GM18498 (cell line): ENCODE measurements around the gene TGFB1I1.
"Not testable (repeated sequence)": the region's sequence is repeated elsewhere in the genome, so short reads cannot be mapped to it uniquely, and the experiment has no call there.

Source experiments
- ATAC-seq: cut with Tn5 transposase; IDR thresholded peaks from one replicate; pipeline ENCODE4 v1.9.1; 2021; ENCODE audit warnings: mild to moderate bottlenecking, moderate library complexity; ENCODE audit not compliant: unreplicated experiment

The TGFB1I1 gene

DNA sequence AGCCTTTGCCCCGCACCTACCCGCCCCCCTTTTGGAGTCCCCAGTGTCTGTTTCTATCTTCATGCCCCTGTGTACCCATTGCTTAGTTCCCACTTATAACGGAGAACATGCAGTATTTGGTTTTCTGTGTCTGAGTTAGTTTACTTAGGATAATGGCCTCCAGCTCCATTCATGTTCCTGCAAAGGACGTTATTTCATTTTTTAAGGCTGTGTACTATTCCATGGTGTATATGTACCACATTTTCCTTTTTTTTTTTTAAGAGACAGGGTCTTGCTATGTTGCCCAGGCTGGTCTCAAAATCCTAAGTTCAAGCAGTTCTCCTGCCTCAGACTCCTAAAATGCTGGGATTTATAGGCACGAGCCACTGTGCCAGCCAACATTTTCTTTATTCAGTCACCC is 4.1 kb upstream of the TGFB1I1 start:
- ATAC-seq, result no peak

DNA sequence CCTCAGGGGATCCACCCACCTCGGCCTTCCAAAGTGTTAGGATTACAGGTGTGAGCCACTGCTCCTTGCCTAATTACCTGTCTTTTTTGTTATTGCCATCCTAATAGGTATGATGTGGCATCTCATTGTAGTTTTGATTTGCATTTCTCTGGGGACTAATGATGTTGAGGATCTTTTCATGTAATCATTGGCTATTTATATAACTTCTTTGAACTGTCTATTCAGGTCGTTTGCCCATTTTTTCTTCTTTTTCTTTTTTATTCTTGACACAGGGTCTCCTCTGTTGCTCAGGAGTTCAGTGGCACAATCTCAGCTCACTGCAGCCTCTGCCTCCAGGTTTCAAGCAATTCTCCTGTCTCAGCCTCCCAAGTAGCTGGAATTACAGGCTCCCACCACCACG is 1.3 kb upstream of the TGFB1I1 start:
- no peak for ATAC-seq

DNA sequence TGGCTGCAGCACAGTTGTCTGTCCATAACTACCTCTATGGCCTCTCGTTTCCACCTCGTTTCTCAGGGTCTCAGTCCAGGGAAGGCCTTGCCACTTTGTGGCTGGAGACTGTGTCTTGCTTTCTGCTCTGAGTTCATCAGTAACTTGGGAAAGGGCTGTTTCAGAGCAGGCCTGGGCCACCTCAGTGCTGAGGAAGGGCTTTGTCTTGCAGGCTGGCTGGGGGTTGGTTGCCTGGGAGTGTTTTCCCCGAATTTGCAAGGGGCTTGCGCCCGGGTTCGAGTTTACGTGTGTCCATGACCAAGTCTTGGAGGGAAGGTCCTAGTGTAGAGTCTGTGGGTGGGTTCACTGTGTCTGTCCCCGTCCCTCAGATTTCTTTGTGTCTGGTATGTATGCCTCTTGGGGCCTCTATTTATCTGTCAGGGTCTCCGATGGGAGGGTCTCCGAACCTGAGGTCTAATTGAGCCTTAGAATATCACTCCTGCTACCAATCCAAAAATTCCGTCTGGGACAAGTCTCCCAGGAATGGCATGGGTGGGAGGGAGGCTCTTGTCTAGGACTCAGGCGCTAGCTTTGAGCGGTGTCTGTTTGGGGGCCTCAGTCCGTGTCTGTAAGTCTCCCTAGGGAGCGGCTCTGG is 594 bp upstream of the TGFB1I1 start:
- ATAC-seq, result no peak

DNA sequence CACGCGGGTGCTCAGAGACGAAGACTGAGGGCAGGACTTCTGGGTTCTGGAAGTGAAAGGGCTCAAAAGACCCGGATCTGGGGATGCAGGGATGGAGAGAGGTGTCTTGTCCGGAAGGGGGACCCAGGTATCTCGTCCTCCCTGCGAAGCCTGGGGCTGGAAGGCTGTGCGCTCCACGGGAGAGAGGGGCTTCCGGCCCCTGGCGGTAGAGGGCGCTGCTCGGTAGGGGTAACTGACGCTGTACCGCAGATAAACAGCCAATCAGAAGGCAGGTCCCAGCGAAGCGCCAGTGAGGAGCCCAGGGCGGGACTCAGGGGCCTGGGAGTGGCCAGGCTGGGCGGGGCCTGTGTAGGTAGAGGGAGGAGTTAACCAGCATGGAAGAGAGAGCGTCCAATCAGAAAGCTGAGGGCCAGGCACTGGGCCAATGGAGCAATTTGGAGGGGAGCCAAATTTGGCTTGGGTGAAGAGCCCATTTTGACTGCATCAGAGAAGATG is 804 bp downstream of the TGFB1I1 start:
- ATAC-seq, result no peak

DNA sequence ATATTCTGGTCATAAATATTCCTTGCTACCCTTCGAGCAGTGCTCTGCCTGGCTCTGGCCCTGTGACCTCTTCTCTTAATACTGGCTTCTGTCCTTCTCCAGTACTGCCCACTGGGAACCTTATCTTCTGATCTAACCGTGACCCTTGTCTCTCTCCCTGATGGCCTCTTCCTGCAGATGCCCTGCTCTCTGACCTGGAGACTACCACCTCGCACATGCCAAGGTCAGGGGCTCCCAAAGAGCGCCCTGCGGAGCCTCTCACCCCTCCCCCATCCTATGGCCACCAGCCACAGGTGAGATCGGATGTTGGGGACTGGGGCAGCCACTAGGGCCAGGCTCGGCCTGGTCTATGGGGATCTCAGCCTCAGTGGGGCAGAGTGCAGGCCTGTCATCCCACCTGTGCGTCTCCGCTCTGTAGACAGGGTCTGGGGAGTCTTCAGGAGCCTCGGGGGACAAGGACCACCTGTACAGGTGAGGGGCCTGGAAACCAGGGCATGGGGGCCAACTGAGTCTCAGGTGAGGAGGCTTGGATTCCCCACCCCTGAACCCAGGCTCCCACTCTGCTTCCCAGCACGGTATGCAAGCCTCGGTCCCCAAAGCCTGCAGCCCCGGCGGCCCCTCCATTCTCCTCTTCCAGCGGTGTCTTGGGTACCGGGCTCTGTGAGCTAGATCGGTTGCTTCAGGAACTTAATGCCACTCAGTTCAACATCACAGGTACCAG is 1.5 kb downstream of the TGFB1I1 start:
- ATAC-seq, result no peak

DNA sequence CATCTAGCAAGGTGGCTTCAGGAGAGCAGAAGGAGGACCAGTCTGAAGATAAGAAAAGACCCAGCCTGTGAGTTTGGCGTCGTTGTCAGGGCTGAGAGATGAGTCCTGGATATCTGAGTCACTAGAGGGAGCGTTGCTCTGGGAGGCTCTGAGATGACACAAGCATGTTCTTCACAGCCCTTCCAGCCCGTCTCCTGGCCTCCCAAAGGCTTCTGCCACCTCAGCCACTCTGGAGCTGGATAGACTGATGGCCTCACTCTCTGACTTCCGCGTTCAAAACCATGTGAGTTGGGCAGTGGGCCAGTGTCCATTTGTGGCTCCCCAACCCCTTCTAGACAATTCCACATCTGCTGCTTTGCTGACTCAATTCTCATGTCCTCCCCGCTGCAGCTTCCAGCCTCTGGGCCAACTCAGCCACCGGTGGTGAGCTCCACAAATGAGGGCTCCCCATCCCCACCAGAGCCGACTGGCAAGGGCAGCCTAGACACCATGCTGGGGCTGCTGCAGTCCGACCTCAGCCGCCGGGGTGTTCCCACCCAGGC is 2.3 kb downstream of the TGFB1I1 start:
- no peak for ATAC-seq

DNA sequence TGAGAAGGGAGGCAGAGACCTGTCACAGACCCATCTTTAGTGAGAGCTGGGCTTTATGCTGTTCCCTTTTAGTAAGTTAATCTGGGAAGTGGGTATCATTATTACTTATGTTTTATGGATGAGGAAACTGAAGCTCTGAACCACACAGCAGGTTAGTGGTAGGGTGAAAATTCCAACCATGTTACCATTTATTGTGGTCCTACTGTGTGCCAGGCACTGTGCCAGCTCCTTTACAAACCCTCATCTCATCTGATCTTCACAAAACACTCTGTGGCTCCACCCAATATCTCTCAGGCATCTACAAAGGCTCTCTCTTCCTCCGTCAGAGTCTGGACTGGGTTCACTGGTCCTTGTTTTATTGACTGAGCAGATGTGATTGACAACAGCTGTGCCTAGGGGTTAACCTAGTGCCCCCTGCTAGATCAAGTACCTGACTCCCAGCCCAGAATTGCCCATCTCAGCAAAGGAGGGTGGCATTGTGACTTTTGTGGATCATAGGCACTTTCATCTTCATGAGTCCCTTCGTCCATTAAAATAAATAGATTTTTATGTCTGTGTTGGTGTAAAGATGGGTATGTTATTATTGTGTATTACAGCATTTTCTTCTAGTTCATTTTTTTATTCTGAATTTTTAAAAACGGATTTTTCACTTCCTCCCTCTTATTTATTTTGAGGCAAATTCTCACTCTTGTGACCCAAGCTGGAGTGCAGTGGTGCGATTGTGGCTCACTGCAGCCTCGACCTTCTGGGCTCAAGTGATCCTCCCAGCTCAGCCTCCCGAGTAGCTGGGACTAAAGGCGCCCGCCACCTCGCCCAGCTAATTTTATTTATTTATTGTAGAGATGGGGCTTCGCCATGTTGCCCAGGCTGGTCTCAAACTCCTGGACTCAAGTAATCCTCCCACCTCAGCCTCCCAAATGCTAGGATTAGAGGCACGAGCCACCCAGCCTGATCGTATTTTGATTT is 3.1 kb downstream of the TGFB1I1 start:
- no peak for ATAC-seq

DNA sequence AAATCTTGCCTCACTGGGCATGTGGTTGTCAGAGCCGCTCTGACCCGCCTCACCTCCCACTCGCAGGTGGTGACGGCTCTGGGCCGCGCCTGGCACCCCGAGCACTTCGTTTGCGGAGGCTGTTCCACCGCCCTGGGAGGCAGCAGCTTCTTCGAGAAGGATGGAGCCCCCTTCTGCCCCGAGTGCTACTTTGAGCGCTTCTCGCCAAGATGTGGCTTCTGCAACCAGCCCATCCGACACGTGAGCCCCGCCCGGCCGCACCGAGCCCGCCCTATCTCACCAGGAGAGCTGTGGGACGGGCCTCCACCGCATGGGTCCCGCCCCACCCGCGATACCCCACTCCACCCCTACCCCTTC is 4.0 kb downstream of the TGFB1I1 start:
- no peak for ATAC-seq

DNA sequence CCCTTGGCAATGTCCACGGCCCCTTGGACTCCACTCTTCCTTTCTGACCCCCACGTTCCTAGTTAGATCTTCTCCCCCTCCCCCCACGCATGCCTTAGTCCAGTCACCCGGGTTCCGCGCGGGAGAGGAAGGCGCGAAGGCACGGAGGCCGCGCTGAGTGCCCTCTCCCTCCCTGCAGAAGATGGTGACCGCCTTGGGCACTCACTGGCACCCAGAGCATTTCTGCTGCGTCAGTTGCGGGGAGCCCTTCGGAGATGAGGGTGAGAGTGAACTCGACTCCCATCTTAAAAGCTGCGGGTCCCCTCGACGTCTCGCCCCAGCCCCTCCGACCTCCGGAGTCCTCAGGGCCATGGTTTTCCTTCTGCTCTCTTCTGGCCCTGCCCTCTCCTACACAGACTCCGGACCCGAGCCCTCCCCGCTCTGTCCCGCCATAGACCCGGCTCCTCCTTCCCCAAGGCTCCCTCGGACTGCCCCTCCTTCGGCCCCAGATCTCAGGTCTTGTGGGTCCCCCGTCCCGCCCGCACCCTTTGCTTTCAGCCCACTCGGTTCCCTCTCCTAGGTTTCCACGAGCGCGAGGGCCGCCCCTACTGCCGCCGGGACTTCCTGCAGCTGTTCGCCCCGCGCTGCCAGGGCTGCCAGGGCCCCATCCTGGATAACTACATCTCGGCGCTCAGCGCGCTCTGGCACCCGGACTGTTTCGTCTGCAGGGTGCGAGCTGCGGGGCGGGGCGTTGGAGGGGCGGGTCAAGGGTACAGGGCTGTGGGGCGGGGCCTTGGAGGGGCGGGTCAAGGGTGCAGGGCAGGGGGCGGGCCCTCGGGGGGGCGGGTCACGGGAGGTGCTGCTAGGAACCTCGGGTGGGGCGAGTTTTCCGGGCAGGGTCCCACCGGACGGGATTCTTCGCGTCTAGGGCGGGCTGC is 4.6 kb downstream of the TGFB1I1 start:
- peak; percentile 63 for ATAC-seq

DNA sequence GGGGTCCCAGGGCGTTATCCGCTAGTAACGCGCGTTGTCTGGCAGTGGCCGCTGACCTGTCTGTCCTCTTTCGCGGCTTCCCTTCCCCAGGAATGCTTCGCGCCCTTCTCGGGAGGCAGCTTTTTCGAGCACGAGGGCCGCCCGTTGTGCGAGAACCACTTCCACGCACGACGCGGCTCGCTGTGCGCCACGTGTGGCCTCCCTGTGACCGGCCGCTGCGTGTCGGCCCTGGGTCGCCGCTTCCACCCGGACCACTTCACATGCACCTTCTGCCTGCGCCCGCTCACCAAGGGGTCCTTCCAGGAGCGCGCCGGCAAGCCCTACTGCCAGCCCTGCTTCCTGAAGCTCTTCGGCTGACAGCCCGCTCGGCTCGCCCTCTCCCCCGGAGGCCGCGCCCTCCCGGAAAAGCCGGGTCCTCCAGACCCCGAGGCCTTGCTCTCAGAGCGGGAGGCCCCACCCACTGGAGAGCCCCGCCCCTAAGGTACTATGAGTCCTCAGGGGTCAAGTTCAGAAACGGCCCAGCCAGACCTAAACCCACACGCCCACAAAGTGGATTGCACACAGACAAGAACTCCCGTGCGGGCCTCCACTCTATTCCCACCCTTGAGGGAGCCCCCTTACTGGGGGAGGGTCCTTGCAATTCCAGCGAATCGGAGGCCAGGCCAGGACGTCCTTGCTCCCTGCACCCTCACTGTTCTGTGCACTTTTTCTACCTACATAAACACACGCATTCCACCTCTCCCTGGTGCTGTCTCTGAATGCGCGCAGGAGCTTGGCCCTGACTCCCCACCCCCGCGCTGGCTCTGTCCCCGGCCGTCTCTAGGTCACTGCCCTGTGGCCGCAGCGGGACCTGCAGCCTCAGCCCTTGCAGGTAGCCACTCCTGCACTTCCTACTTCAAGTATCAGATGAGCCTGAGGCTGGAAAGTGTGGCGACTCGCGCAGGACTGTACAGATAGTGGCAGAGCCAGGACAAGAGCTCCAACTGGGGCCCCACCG is 5.6 kb downstream of the TGFB1I1 start:
- peak; percentile 30 for ATAC-seq

DNA sequence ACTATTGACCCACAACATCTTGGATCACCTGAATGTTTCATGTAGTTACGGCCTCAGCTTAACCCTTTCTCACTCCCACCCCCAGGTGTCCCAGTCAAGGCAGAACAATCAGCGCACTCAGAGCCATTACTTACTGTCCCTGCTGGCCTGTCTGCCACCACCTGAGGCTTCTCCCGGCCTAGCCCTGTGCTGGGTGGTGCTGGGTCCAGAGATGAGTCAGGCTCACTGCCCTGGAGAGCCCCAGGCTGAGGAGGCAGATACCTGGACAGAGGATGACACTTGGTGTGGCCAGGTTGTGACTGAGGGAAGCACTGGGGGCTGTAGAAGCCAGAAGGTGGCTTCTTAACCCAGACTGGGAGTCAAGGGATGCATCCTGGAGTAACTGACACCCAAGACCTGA is 7.0 kb downstream of the TGFB1I1 start:
- no peak for ATAC-seq

DNA sequence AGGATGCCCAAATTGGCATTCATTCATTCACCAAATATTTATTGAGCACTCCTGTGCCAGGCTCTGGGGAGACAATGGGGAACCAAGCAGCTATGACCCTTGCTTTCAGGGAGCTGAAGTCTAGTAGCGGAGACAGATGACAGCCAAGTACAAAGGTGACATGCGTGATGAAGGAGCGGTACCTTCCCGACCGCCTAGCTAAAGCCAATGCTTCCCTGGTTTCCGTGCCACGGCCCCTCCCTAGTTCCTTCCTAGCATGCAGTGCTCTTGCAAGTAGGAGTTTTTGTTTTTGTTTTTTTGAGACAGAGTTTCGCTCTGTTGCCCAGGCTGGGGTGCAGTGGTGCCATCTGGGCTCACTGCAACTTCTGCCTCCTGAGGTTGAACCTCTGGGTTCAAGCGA is 7.8 kb downstream of the TGFB1I1 start:
- ATAC-seq, result no peak

DNA sequence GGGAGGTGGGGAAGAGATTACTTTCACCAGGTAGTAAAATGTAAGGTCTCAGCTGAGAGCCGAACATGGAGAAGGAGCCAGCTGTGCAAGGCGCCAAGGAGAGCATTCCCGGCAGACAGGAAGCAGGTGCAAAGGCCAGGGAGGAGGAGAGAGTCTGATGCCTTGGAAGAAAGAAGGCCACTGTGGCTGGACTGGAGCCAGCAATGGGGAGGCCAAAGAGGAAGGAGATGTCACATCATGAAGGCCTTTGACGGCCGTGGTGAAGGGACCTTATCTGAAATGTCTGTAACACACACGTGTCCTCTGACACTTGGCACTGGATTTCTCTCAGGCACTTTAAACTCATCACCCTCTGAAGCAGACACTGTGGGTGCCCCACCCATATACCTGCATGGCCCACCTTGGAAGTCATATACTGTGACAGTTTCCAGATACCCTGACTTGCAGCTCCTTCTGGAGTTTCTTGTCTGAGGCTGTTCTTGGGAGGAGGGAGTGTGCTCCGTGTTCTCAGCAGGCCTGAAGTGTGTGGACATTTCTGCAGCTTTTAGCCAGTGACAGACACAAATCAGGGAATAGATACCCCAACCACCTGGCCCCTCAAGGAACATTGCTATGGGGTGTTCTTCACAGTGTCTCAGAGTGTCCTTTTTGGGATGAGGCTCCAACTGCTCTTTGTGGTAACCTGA is 9.0 kb downstream of the TGFB1I1 start:
- ATAC-seq, result no peak

DNA sequence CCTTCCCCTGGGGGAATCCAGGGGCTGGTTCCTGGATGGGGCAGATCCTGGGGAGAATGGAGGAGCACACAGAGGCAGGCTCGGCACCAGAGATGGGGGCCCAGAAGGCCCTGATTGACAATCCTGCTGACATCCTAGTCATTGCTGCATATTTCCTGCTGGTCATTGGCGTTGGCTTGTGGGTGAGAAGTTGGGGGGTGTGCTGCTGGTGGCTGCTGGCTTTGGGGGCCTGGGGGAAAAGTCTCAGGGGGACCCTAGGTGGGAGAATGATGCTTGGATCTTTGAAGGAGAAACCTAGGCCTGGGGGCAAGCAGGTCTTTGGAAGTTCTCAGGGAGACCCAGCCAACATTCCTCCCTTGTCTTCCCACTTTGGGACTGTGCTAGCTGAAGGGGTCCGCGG is 11.1 kb downstream of the TGFB1I1 start, which contains the start of gene SLC5A2:
Gene SLC5A2 (plus strand): TSS at position 43 of the 400 bp plus-strand sequence. CDS start 14 bp downstream, at position 57.
- no peak for ATAC-seq

DNA sequence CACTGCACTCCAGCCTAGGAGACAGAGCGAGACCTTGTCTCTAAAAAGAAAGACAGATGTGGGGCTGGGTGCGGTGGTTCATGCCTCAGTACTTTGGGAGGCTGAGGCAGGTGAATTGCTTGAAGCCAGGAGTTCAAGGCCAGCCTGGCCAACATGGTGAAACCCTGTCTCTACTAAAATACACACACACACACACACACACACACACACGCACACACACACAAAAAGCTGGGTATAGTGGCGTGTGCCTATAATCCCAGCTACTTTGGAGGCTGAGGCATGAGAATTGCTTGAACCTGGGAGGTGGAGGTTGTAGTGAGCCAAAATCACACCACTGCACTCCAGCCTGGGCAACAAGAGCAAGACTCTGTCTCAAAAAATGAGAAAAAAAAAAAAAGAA is 12.1 kb downstream of the TGFB1I1 start:
- ATAC-seq, result not testable (repeated sequence)

DNA sequence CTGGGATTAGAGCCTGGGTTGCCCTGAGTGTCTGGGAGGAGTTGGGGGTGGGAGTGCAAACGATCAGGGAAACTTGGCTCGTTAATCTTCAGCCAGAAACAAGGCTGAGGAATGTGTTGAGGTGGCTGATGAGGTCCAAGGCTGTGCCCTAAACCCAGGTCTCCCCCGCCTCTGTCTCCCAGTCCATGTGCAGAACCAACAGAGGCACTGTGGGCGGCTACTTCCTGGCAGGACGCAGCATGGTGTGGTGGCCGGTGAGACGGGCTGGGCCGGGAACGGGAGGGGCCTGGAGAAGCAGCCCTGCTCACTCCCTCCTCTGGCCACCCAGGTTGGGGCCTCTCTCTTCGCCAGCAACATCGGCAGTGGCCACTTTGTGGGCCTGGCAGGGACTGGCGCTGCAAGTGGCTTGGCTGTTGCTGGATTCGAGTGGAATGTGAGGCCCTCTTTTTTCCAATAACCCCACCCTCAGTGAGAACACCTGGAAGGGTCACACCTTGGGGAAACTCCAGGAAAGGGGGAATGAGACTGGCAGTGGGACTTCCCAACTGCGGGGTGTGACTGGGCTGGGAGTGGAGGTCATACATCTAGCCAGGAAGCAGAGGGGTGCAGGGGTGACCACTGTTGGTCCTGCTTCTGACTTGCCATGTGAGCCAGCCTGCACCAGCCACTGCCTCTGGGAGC is 12.7 kb downstream of the TGFB1I1 start:
- ATAC-seq, result no peak

DNA sequence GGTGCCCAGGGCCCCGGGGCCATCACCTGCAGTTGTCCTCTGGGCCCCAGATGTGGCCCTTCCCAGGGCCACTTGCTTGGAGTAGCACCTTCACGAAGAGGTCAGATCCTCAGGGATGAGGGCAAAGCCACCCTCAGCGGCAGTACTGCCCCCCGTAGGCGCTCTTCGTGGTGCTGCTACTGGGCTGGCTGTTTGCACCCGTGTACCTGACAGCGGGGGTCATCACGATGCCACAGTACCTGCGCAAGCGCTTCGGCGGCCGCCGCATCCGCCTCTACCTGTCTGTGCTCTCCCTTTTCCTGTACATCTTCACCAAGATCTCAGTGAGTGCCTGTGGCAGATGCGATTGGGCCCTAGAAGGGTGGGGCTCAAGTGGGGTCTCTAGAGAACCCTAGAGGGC is 13.6 kb downstream of the TGFB1I1 start:
- ATAC-seq, result no peak

DNA sequence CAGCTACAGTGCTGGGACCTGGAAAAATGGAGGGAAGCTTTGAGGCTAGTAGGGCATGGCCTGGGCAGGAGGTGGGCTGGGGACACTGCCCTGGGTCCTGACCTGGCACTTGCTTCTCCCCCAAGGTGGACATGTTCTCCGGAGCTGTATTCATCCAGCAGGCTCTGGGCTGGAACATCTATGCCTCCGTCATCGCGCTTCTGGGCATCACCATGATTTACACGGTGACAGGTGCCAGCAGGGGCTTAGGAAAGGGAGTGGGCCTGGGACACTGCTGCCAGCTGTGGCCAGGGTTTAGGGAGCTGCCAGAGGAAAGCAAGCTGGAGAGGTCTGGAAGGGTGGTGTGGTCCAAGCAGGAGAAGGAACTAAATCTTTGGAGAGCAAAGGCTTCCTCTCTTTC is 14.1 kb downstream of the TGFB1I1 start:
- ATAC-seq, result no peak
